GM19397 (cell line): ENCODE results near the gene HSPA1B.
A peak's percentile ranks its signal among the peaks of the same experiment; 100 is the strongest.
"Not testable (repeated sequence)": the region's sequence is repeated elsewhere in the genome, so short reads cannot be mapped to it uniquely, and the experiment has no call there.

Experiments
- ATAC-seq: cut with Tn5 transposase; IDR thresholded peaks from one replicate; pipeline ENCODE4 v1.9.1; 2021; ENCODE audit warnings: mild to moderate bottlenecking, moderate library complexity; ENCODE audit not compliant: unreplicated experiment

The HSPA1B gene

DNA sequence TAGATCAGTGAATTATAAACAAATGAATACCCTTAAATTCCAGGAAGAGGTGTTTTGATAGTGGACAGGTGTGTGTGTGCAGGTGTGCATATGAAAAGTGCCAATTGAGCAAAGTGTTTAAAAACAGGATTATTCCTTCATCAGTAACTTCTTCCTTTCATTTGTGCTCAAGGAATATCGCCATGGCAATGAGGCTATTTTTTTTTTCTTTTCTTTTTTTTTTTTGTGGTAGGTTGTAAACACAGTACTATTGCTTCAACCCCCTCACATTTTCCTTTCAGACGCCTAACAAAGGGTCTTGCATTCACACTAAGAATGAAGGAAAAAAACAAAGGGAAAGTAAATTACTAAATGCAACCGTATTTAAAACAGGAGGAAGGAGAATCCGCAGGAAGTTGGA, 2.0 kb upstream of the HSPA1B start:
- ATAC-seq = no peak

DNA sequence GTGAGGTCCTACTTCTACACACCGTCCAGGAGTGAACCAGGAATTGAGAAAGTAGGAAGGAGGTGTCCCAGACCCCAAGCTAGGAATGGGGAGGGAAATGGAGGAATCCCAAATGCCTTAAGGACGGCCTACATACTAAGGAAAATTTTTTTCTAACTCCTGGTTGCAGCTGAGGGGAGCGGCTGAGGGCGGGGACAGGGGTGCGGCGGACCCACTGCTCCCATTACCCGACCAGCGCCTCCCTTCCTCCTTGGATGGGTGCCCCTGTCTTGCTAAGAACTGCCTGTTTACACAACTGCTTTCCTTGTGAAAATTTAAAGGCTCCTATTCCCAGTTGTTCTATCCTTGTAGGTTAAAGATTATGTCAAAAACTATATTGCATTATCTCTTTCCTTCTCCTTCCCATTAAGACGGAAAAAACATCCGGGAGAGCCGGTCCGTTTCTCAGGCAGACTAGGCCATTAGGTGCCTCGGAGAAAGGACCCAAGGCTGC, 699 bp upstream of the HSPA1B start:
- peak; percentile 7 for ATAC-seq

DNA sequence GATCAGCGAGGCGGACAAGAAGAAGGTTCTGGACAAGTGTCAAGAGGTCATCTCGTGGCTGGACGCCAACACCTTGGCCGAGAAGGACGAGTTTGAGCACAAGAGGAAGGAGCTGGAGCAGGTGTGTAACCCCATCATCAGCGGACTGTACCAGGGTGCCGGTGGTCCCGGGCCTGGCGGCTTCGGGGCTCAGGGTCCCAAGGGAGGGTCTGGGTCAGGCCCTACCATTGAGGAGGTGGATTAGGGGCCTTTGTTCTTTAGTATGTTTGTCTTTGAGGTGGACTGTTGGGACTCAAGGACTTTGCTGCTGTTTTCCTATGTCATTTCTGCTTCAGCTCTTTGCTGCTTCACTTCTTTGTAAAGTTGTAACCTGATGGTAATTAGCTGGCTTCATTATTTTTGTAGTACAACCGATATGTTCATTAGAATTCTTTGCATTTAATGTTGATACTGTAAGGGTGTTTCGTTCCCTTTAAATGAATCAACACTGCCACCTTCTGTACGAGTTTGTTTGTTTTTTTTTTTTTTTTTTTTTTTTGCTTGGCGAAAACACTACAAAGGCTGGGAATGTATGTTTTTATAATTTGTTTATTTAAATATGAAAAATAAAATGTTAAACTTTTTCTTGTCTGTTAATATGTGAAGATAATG, 2.2 kb downstream of the HSPA1B start:
- no peak for ATAC-seq

DNA sequence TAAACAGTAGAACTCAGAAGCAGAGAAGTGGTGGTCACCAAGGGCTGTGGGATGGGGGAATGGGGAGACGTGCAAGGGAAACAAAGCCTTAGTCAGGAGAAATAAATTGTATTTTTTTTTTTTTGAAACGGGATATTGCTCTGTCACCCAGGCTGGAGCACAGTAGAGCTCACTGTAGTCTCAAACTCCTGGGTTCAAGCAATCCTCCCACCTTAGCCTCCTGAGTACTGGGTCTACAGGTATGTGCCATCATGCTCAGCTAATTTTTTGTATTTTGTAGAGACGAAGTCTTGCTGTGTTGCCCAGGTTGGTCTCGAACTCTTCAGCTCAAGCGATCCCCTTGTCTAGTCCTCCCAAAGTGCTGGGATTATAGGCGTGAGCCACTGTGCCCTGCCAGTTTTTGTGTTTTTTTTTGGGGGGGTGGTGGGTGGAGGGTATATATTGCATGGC, 3.4 kb downstream of the HSPA1B start:
- no peak for ATAC-seq

DNA sequence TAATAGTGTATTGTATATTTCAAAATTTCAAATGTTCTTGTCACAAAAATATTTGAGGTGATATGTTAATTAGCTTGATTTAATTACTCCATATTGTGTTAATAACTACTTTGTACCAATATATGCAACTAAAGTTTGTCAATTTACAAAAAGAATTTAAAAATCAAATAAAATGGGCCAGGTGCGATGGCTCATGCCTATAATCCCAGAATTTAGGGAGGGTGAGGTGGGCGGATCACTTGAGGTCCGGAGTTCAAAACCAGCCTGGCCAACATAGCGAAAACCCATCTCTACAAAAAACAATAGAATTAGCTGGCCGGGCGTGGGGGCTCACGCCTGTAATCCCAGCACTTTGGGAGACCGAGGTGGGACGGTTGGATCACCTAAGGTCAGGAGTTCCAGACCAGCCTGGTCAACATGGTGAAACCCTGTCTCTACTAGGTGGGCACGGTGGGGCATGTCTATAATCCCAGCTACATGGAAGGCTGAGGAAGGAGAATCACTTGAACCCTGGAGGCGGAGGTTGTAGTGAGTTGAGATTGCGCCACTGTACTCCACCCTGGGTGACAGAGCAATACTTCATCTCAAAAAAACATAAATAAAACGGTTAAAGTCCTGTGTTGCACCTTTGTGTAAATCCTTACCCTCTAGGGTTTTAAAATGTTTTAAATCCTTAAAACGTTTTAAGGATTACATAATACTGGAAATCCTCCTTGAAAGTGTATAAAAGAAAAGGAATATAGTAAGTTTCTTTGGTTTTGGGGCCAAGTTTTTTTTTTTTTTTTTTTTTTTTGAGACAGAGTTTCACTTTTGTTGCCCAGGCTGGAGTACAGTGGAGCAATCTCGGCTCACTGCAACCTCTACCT, 4.0 kb downstream of the HSPA1B start:
- ATAC-seq = no peak

DNA sequence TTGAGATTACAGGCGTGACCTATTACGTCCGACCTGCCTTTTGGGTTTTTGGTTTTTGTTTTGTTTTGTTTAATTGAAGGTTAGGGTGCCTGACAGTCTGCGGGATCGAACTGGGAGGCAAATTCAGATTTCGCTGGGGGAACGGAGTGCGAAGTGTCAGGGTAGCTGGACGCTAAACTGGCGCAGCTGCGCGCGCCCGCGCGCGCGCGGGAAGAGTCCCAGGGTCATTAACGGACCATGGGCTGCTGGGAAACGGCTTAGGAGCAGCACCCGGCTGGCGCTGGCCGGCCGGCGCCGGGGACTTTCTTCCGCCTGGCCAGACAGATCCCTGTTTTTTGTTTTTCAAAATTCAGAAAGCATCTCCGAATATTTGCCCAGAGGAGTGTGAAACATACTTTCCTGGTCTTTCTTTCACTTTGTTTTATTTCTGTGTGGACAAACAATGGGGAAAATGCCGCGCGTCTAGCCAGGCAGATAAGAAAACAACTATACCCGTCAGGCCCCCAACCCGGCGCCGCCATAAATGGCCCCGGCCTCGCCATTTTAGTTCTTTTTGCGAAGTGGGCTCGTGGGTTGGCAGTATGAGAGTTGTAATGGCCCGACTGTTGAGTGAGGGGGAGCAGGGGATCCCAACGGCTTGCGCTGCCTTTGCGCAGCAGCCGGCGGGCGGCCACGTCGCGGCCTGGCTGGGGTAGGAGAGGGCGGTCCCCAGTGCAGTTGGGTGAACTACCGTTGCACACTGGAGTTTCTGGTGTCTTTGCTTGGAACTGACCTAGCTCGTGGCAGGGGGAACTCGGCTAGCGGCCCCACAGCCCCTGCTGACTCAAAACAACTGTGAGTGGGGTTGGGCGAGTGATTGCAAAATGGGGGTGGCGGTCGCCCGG, 7.1 kb downstream of the HSPA1B start:
- ATAC-seq = no peak

DNA sequence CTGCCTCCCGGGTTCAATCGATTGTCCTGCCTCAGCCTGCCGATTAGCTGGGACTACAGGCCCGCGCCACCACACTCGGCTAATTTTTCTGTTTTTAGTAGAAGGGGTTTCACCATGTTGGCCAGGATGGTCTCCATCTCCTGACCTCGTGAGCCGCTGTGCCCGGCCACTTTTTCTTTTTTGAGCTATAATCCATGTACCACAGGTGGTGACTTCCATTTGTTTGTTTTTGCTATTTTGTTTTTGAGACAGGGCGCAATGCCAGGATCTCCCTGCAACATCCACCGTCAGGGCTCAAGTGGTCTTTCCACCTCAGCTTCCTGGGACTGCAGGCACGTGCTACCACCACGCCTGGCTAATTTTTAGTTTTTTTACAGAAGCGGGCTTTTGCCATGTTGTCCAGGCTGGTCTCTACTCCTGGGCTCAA, 8.5 kb downstream of the HSPA1B start:
- no peak for ATAC-seq

DNA sequence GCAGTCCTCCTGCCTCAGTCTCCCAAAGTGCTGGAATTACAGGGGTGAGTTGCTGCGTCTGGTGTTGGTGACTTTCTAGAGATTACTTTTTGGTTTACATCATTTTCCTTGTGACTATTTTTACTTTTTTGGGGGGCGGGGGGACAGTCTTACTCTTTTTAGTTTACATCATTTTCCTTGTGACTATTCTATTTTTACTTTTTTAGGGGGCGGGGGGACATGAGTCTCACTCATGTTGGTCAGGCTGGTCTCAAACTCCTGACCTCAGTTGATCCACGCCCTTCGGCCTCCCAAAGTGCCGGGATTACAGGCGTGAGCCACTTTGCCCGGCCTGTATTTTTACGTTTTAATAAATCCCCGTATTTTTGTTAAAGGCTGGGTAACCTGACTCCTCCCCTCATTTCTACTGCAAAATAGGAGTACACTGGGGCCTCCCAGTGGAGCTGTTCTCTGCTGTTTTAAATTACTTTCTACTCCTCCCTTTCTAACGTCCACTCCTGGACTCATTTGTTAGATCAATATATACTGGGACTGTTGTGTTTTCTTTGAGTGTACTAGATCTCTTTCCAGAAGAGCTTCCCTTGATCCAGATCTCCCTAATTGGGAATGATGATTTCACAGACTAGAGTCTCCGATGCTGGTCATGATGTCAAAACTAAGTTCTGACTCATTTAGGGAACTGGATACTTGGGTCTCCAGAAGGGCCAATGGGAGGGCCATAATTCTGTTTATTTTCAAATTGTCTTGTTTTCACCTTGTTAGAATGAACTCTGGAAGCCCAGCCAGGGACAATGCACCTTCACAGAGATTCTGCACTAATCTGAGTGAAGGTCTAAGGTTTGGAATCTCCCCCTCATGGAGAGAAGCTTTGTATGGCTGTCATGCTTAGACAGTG, 9.2 kb downstream of the HSPA1B start:
- ATAC-seq = no peak

DNA sequence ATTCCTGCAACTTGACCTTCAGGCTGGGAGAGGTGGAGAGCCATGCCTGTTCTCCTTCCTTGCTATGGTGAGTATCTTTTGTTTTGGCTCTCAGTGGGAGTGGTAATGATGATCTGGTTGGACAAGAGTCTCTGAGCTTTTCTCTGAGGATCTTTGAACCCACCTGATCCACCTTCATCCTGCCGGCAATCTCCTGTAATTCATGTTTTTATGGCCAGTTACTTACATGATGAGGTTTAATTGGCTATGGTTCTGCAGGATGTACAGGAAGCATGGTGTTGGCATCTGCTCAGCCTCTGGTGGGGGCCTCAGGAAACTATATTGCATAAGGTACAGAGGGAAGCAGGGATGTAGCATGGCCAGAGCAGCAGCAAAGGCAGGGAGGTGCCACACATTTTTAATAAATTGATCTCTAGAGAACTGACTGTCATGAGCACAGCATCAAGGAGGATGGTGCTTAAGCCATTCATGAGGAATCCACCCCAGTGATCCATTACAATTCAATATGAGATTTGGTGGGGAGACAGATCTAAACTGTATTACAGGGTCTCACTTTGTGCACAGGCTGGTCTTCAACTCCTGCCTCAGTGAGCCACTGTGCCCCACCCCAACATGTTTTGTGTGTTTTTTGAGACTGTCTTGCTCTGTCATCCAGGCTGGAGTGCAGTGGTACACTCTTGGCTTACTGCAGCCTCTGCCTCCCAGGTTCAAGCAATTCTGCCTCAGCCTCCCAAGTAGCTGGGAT, 10.0 kb downstream of the HSPA1B start:
- no peak for ATAC-seq

DNA sequence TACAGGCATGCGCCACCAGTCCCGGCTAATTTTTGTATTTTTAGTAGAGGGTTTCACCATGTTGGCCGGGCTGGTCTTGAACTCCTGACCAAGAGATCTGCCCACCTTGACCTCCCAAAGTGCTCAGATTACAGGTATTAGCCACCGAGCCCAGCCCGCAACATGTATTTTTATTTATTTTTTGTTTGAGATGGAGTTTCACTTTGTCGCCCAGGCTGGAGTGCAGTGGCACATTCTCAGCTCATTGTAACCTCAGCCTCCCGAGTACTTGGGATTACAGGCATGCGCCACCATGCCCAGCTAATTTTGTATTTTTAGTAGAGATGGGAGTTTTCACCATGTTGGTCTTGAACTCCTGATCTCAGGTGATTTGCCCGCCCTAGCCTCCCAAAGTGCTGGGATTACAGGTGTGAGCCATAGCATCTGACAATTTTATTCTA, 10.6 kb downstream of the HSPA1B start:
- ATAC-seq = not testable (repeated sequence)

DNA sequence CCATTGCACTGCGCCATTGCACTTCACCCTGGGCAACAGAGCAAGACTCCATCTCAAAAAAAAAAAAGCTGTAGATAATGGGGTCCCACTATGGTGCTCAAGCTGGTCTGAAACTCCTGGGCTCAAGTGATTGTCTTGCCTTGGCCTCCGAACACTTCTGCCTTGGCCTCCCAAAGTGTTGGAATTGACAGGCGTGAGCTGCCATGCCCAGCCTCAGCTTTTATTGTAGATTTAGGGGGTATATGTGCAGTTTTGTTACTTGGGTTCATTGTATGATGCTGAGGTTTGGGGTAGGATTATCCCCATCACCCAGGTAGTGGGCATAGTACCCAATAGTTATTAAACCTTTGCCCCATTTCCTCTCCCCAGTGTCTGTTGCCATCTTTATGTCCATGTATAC, 11.4 kb downstream of the HSPA1B start:
- no peak for ATAC-seq

DNA sequence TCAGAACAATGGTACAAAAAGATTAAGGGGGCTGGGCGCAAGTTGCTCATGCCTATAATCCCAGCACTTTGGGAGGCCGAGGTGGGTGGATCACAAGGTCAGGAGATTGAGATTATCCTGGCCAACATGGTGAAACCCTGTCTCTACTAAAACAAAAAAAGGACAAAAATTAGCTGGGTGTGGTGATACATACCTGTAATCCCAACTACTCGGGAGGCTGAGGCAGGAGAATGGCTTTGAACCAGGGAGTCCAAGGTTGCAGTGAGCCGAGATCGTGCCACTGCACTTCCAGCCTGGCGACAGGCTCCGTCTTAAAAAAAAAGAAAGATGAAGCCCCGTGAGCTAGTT, 12.2 kb downstream of the HSPA1B start:
- ATAC-seq = not testable (repeated sequence)

DNA sequence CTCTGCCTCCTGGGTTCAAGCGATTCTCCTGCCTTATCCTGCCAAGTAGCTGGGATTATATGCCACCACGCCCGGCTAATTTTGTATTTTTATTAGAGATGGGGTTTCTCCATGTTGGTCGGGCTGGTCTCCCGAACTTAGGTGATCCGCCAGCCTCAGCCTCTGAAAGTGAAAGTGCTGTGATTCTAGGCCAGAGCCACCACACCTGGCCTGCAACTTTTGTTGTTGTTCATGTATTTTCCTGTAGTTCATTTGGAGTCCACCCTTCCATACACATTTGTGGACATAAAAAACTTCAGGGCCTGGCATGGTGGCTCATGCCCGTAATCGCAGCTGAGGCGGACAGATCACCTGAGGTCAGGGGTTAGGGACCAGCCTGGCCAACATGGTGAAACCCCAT, 14.5 kb downstream of the HSPA1B start:
- no peak for ATAC-seq

DNA sequence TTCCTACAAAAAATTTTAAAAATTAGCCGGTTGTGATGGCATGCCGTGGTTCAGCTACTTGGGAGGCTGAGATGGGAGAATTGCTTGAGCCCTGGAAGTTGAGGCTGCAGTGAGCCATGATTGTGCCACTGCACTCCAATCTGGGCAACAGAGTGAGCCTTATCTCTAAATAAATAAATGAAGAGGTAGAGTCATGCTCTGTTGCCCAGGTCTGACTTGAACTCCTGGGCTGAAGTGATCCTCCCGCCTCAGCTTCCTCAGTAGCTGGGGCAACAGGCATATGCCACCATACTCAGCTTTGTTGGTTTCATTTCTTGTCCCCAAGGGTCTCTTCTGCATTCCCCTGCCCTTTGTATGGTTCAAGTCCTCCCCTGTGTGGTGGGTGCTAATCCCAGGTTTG, 17.0 kb downstream of the HSPA1B start:
- no peak for ATAC-seq

DNA sequence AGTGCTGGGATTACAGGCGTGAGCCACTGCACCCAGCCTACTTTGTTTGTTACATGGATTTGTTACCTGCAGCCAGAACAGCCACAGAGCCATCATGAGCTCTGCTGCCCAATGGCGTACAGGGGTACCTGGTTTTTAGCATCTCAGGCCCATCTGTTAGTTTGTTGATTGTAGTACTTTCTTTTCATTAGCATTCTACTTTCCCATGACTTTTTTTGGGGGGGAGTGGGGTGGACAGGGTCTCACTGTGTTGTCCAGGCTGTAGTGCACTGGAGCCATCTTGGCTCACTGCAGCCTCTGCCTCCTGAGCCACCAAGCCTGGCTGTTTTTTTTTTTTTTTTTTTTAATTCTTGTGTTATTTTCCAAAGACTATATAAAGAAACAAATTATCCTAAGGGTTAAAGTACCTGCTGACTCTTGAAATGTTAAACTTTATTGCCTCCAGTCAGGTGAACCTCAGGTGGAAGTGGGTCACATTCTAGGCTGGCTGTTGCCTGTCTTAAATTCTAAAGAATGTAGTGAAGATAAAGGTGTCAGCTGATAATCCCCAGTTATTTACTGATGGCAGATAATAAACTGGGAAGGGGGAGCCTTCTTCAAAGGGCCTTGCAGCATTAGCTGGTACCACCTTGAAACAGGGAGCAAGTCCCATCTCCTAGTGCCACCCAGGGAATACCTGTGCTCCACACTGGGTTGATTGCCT, 19.9 kb downstream of the HSPA1B start:
- ATAC-seq = no peak

DNA sequence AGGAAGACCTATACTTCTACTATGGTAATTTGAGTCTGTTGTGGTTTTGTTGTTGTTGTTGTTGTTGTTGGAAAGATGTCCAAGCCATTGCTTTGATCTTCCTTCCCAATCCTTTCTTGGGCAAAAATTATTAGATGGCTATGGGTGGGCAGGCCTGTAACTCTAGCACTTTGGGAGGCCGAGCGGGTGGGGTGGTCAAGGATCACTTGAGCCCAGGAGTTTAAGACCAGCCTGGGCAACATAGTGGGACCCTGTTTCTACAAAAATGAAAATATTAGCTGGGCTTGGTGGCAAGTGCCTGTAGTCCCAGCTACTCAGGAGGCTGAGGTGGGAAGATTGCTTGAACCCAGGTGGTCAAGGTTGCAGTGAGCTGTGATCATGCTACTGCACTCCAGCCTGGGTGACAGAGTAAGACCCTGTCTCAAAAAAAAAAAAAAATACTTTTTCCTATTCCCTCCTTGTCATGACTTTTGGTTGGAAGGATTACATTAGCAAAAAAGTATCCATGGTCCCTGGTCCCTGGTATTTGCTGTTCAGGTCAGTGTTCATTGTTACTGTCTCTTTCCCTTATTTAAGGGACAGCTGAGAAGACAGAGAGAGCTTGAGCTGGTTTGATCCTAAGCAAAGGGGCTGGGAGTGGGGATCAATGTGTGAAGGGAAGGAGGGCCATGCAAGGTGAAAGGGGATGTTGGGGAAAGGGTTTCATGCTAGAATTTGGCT, 23.4 kb downstream of the HSPA1B start:
- no peak for ATAC-seq

DNA sequence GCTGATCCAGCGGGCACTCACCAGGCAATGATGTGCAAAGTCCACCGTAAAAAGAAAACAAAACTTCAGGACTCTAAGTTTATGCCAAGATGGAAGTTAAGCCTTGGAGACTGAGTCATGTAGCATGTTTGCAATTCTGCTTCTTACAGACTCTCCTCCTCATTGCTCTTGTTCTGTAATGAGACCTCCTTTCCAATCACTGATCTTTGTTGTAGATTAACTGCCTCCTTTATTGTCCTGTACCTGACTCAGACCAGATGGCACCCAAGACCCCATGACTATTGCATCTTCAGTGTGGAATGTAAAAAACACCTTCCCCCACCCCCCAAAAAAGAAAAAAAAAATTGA, 23.9 kb downstream of the HSPA1B start:
- ATAC-seq = no peak

DNA sequence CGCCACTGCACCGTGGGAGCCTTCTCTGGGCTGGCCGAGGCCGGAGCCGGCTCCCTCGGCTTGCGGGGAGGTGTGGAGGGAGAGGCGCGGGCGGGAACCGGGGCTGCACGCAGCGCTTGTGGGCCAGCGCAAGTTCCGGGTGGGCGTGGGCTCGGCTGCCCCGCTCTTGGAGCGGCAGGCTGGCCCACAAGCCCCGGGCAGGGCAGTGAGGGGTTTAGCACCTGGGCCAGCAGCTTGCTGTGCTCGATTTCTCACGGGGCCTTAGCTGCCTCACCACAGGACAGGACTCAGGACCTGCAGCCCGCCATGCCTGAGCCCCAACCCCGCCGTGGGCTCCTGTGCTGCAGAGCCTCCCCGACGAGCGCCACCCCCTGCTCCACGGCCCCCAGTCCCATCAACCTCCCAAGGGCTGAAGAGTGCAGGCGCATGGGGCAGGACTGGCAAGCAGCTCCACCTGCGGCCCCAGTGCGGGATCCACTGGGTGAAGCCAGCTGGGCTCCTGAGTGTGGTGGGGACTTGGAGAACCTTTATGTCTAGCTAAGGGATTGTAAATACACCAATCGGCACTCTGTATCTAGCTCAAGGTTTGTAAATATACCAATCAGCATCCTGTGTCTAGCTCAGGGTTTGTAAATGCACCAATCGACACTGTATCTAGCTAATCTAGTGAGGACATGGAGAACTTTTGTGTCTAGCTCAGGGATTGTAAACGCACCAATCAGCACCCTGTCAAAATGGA, 24.6 kb downstream of the HSPA1B start:
- not testable (repeated sequence) for ATAC-seq
